Stimulated activated effector memory CD8-positive, alpha-beta T cell treated with anti-CD3 and anti-CD28 coated beads, Interleukin-12 subunit alpha, Interleukin-12 subunit beta, amount 100 ng/mL, for 72 hours (primary cell): ENCODE measurements around the gene ASXL1.
A peak's percentile ranks its signal among the peaks of the same experiment; 100 is the strongest.
"Not testable (repeated sequence)": the region's sequence is repeated elsewhere in the genome, so short reads cannot be mapped to it uniquely, and the experiment has no call there.

ENCODE experiments used
- ATAC-seq: fragments of 150-1000 bp; cut with Tn5 transposase; 2 replicates; pipeline ENCODE4 v1.10.0; 2021
- DNase-seq, 2 donors: peaks; one replicate each; pipeline ENCODE4 v3.0.0; 2021 to 2022; ENCODE audit warnings: low spot score in 2 of 2
- H3K27ac Mint-ChIP-seq: one replicate; pipeline ENCODE4 v1.8.0; 2022; ENCODE audit warnings: mild to moderate bottlenecking, mixed read lengths
- H3K36me3 Mint-ChIP-seq: one replicate; pipeline ENCODE4 v1.8.0; 2022; ENCODE audit warnings: mild to moderate bottlenecking, mixed read lengths
- H3K4me1 Mint-ChIP-seq: one replicate; pipeline ENCODE4 v1.8.0; 2022; ENCODE audit warnings: mixed read lengths
- H3K4me3 Mint-ChIP-seq: one replicate; pipeline ENCODE4 v1.8.0; 2022; ENCODE audit warnings: mild to moderate bottlenecking, mixed read lengths
- H3K9me3 Mint-ChIP-seq: one replicate; pipeline ENCODE4 v1.8.0; 2022; ENCODE audit warnings: mixed read lengths

Gene ASXL1

GRCh38 chr20:32329817-32330554 is 28.1 kb upstream of the ASXL1 start:
- Mint-ChIP-seq H3K36me3 (peaks cover 100% of the 10 kb centered on the region), H3K27ac (no peak overlapping the region), H3K4me1 (peaks cover 44% of the 10 kb centered on the region), H3K4me3 (no peak overlapping the region), H3K9me3 (no peaks in the 10 kb centered on the region)
- DNase-seq (no peak), ATAC-seq (no peak)

GRCh38 chr20:32330555-32330897 is 27.6 kb upstream of the ASXL1 start:
- H3K27ac Mint-ChIP-seq: no peak overlapping the region
- no peaks in the 10 kb centered on the region for H3K9me3 Mint-ChIP-seq
- H3K36me3 Mint-ChIP-seq: peaks cover 98% of the 10 kb centered on the region

GRCh38 chr20:32332614-32333013 is 25.5 kb upstream of the ASXL1 start:
- peaks cover 97% of the 10 kb centered on the region for H3K36me3 Mint-ChIP-seq
- ATAC-seq: no peak
- DNase-seq: peak in 1 of 2 donors; percentile 68
- H3K9me3 Mint-ChIP-seq: no peaks in the 10 kb centered on the region
- H3K27ac Mint-ChIP-seq: peak overlapping the region; percentile 93
- peaks cover 52% of the 10 kb centered on the region for H3K4me1 Mint-ChIP-seq
- peak overlapping the region; percentile 69 for H3K4me3 Mint-ChIP-seq

More at GRCh38 chr20:32330555-32330897, 27.6 kb upstream of the ASXL1 start:
- DNase-seq (no peak), ATAC-seq (no peak)
- Mint-ChIP-seq H3K4me3 (no peak overlapping the region), H3K4me1 (peaks cover 46% of the 10 kb centered on the region)

GRCh38 chr20:32333181-32333987 is 24.7 kb upstream of the ASXL1 start:
- Mint-ChIP-seq H3K27ac (peak overlapping the region; percentile 93), H3K4me1 (peaks cover 52% of the 10 kb centered on the region), H3K36me3 (peaks cover 97% of the 10 kb centered on the region), H3K9me3 (no peaks in the 10 kb centered on the region), H3K4me3 (peak overlapping the region; percentile 69)
- peak; percentile 95 for ATAC-seq
- peak; percentile 40 to 84 for DNase-seq

GRCh38 chr20:32333988-32334885 is 23.9 kb upstream of the ASXL1 start:
- ATAC-seq: peak; percentile 63
- H3K4me1 Mint-ChIP-seq: peaks cover 52% of the 10 kb centered on the region

GRCh38 chr20:32336918-32337347 is 21.2 kb upstream of the ASXL1 start:
- Mint-ChIP-seq H3K4me1 (peaks cover 56% of the 10 kb centered on the region), H3K36me3 (peaks cover 68% of the 10 kb centered on the region), H3K27ac (peak overlapping the region; percentile 68), H3K4me3 (no peak overlapping the region), H3K9me3 (no peaks in the 10 kb centered on the region)
- DNase-seq (no peak), ATAC-seq (no peak)

More at GRCh38 chr20:32333988-32334885, 23.9 kb upstream of the ASXL1 start:
- peak; percentile 42 to 80 for DNase-seq
- Mint-ChIP-seq H3K9me3 (no peaks in the 10 kb centered on the region), H3K4me3 (peak overlapping the region; percentile 69), H3K36me3 (peaks cover 95% of the 10 kb centered on the region), H3K27ac (peak overlapping the region; percentile 93)

- no peak for DNase-seq
- peaks cover 63% of the 10 kb centered on the region for H3K36me3 Mint-ChIP-seq
- H3K9me3 Mint-ChIP-seq: no peaks in the 10 kb centered on the region
- peak overlapping the region; percentile 44 for H3K27ac Mint-ChIP-seq
- peaks cover 51% of the 10 kb centered on the region for H3K4me1 Mint-ChIP-seq
- ATAC-seq: no peak
- H3K4me3 Mint-ChIP-seq: no peak overlapping the region
Observed at GRCh38 chr20:32337937-32338661, 20.0 kb upstream of the ASXL1 start.

GRCh38 chr20:32338665-32339064 is 19.5 kb upstream of the ASXL1 start:
- peak overlapping the region; percentile 44 for H3K27ac Mint-ChIP-seq

GRCh38 chr20:32339116-32339515 is 19.0 kb upstream of the ASXL1 start:
- no peak for ATAC-seq
- Mint-ChIP-seq H3K9me3 (no peaks in the 10 kb centered on the region), H3K27ac (peak overlapping the region; percentile 44), H3K4me3 (no peak overlapping the region), H3K4me1 (peaks cover 44% of the 10 kb centered on the region), H3K36me3 (peaks cover 53% of the 10 kb centered on the region)
- DNase-seq: no peak

More at GRCh38 chr20:32338665-32339064, 19.5 kb upstream of the ASXL1 start:
- peaks cover 48% of the 10 kb centered on the region for H3K4me1 Mint-ChIP-seq
- peaks cover 57% of the 10 kb centered on the region for H3K36me3 Mint-ChIP-seq
- H3K9me3 Mint-ChIP-seq: no peaks in the 10 kb centered on the region
- DNase-seq (no peak), ATAC-seq (no peak)
- no peak overlapping the region for H3K4me3 Mint-ChIP-seq

GRCh38 chr20:32341053-32341452 is 17.1 kb upstream of the ASXL1 start:
- peak overlapping the region; percentile 53 for H3K27ac Mint-ChIP-seq

GRCh38 chr20:32343439-32343838 is 14.7 kb upstream of the ASXL1 start:
- Mint-ChIP-seq H3K4me1 (peaks cover 19% of the 10 kb centered on the region), H3K27ac (no peak overlapping the region), H3K36me3 (peaks cover 33% of the 10 kb centered on the region), H3K9me3 (no peaks in the 10 kb centered on the region), H3K4me3 (no peak overlapping the region)
- DNase-seq: no peak
- no peak for ATAC-seq

More at GRCh38 chr20:32341053-32341452, 17.1 kb upstream of the ASXL1 start:
- not testable (repeated sequence) for ATAC-seq, DNase-seq, H3K9me3 Mint-ChIP-seq, H3K4me3 Mint-ChIP-seq
- Mint-ChIP-seq H3K4me1 (peaks cover 28% of the 10 kb centered on the region), H3K36me3 (peaks cover 41% of the 10 kb centered on the region)

- H3K36me3 Mint-ChIP-seq: peaks cover 40% of the 10 kb centered on the region
- DNase-seq (no peak), ATAC-seq (no peak)
- H3K9me3 Mint-ChIP-seq: no peaks in the 10 kb centered on the region
- H3K4me1 Mint-ChIP-seq: peaks cover 14% of the 10 kb centered on the region
- H3K27ac Mint-ChIP-seq: no peak overlapping the region
- no peak overlapping the region for H3K4me3 Mint-ChIP-seq
Observed at GRCh38 chr20:32344835-32345506, 13.2 kb upstream of the ASXL1 start.

- DNase-seq (no peak), ATAC-seq (no peak)
- Mint-ChIP-seq H3K27ac (no peak overlapping the region), H3K4me1 (peaks cover 7% of the 10 kb centered on the region), H3K36me3 (peaks cover 47% of the 10 kb centered on the region), H3K4me3 (no peak overlapping the region), H3K9me3 (no peaks in the 10 kb centered on the region)
Observed at GRCh38 chr20:32348207-32348606, 9.9 kb upstream of the ASXL1 start.

GRCh38 chr20:32350421-32350820 is 7.7 kb upstream of the ASXL1 start:
- Mint-ChIP-seq H3K36me3 (peaks cover 50% of the 10 kb centered on the region), H3K4me3 (no peak overlapping the region), H3K9me3 (no peaks in the 10 kb centered on the region), H3K27ac (no peak overlapping the region), H3K4me1 (peaks cover 24% of the 10 kb centered on the region)
- DNase-seq (no peak), ATAC-seq (no peak)
